CD4-positive, alpha-beta memory T cell (primary cell): ENCODE measurements around the gene IL17D. TPM values are rescaled to one million over a fixed set of nuclear protein-coding genes. Genes with fewer than 3 reads are reported as not detected.
A peak's percentile ranks its signal among the peaks of the same experiment; 100 is the strongest.
"Not testable (repeated sequence)": the region's sequence is repeated elsewhere in the genome, so short reads cannot be mapped to it uniquely, and the experiment has no call there.

Experiments used
- CTCF ChIA-PET: fragments of 350-600 bp; sonication (Branson Sonifier 250); formaldehyde crosslinking; loops from one replicate; lab custom pipeline; 2021; ENCODE audit warnings: inconsistent platforms; ENCODE audit not compliant: partially characterized antibody; lab: Charles Lee
- POLR2A ChIA-PET: fragments of 350-600 bp; sonication (Branson Sonifier 250); formaldehyde crosslinking; loops from one replicate; lab custom pipeline; 2021; ENCODE audit not compliant: partially characterized antibody; lab: Charles Lee
- DNase-seq, 5 donors: peaks; one replicate each; pipeline versions ENCODE4 v3.0.0 to v3.0.0-alpha.2; 2020 to 2022; ENCODE audit warnings: mixed read lengths in 1 of 5
- H3K27ac ChIP-seq: one replicate; pipeline ENCODE4 v1.7.0; 2013; ENCODE audit warnings: low read depth, low read length
- H3K27me3 ChIP-seq: 2 replicates; pipeline ENCODE4 v1.7.0; 2013; ENCODE audit warnings: mild to moderate bottlenecking, low read length, moderate library complexity; ENCODE audit not compliant: insufficient read depth
- H3K36me3 ChIP-seq: 2 replicates; pipeline ENCODE4 v1.7.0; 2013; ENCODE audit warnings: mild to moderate bottlenecking, low read length, moderate library complexity; ENCODE audit not compliant: insufficient read depth
- H3K4me1 ChIP-seq: 2 replicates; pipeline ENCODE4 v1.7.0; 2013; ENCODE audit warnings: mild to moderate bottlenecking, low read length, moderate library complexity; ENCODE audit not compliant: insufficient read depth
- H3K4me3 ChIP-seq, 2 donors: one replicate each; pipeline ENCODE4 v1.7.0; 2013; ENCODE audit warnings: low read length in 2 of 2, mild to moderate bottlenecking in 1 of 2
- H3K9me3 ChIP-seq, 2 donors: one replicate each; pipeline ENCODE4 v1.7.0; 2013; ENCODE audit warnings: low read length in 2 of 2, control low read depth in 1 of 2; ENCODE audit not compliant: control insufficient read depth in 1 of 2
- H3K27ac Mint-ChIP-seq, 7 donors: one replicate each; pipeline ENCODE4 v1.8.0; 2020 to 2021; ENCODE audit warnings: mixed read lengths in 7 of 7, mild to moderate bottlenecking in 6 of 7, inconsistent platforms in 3 of 7, moderate library complexity in 3 of 7
- H3K27me3 Mint-ChIP-seq, 2 donors: one replicate each; pipeline ENCODE4 v1.8.0; 2020 to 2021; ENCODE audit warnings: mixed read lengths in 2 of 2
- H3K36me3 Mint-ChIP-seq, 2 donors: one replicate each; pipeline ENCODE4 v1.8.0; 2020 to 2021; ENCODE audit warnings: mixed read lengths in 2 of 2, inconsistent platforms in 1 of 2, mild to moderate bottlenecking in 1 of 2
- H3K4me1 Mint-ChIP-seq, 4 donors: one replicate each; pipeline ENCODE4 v1.8.0; 2020 to 2021; ENCODE audit warnings: mixed read lengths in 4 of 4, mild to moderate bottlenecking in 1 of 4
- H3K4me3 Mint-ChIP-seq, 8 donors: one replicate each; pipeline ENCODE4 v1.8.0; 2020 to 2021; ENCODE audit warnings: mixed read lengths in 8 of 8, mild to moderate bottlenecking in 7 of 8, moderate library complexity in 6 of 8, inconsistent platforms in 3 of 8
- H3K9me3 Mint-ChIP-seq, 8 donors: one replicate each; pipeline ENCODE4 v1.8.0; 2020 to 2021; ENCODE audit warnings: mixed read lengths in 8 of 8, mild to moderate bottlenecking in 5 of 8, inconsistent platforms in 3 of 8, moderate library complexity in 1 of 8
- intact Hi-C: fragments of 100-400 bp; cut with micrococcal nuclease; formaldehyde crosslinking; loops from one replicate; pipeline ENCODE4 v1.15.1; 2023
- polyA plus RNA-seq, 2 donors: library from polyadenylated mRNA; unstranded; fragments of 300-500 nt; fragmentation: Illumina TruSeq; gene quantifications; one replicate each; pipeline ENCODE4 v1.2.3, GENCODE V29; 2021
- total RNA-seq, 2 experiments: library from RNA; stranded (reverse); gene quantifications; one replicate each; pipeline ENCODE4 v1.2.3, GENCODE V29; 2021

The IL17D gene
- total and polyA plus RNA-seq, 4 experiments from 2014 or later = not detected

DNA sequence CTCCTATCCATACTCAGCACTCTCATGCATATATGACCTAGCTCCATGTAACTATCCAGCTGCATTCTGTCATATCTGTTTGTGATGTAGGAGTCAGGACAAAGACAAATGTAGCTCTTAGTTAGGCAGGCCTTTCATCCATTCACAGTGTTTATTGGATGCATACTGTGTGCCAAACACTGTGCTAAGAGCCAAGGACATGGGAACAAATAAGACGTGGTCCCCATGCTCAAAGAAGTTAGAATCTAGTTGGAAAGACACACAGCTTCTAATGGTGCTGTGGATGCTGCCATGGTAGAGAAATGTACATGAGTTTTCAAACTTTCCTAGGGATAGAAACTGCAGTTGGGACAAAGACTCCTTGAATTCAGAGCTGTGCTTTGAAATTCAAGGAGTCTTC is 31.7 kb upstream of the IL17D start:
- DNase-seq = no peak
- H3K27ac Mint-ChIP-seq = no peak overlapping the region
- H3K4me1 Mint-ChIP-seq = no peaks in the 10 kb centered on the region
- H3K4me3 Mint-ChIP-seq = no peak overlapping the region
- Histone ChIP-seq H3K4me1 (no peaks in the 10 kb centered on the region), H3K27ac (no peak overlapping the region), H3K9me3 (no peaks in the 10 kb centered on the region), H3K27me3 (no peaks in the 10 kb centered on the region), H3K36me3 (no peaks in the 10 kb centered on the region), H3K4me3 (no peak overlapping the region)
- H3K9me3 Mint-ChIP-seq = no peaks in the 10 kb centered on the region
- peaks cover 28 to 44% of the 10 kb centered on the region in 2 donors for H3K36me3 Mint-ChIP-seq
- POLR2A ChIA-PET = no interaction called here
- H3K27me3 Mint-ChIP-seq = no peaks in the 10 kb centered on the region
- intact Hi-C loops = no loop called here
- CTCF ChIA-PET = no interaction called here

DNA sequence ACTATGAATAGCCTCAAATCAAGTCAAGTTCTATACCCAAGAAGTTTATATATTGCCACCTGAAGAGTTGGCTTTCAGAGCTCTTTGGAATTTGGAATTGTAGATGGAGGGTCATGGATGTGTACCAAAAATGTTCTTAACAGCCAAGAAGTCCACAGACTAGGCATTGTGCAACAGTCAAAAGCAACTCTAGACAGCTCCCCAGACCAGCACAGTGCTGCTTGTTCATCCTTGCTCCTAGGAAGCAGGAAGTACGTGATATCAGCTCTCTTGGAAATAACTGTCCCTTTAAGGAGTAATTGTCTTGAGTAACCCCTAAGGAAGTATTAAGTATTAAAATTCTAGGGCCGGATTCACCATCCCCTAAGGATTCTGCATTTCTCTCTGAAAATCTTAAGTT is 30.7 kb upstream of the IL17D start:
- H3K27ac Mint-ChIP-seq = peak overlapping the region in 1 of 7 donors; percentile 4
- no peaks in the 10 kb centered on the region for H3K4me1 ChIP-seq
- no peaks in the 10 kb centered on the region for H3K27me3 Mint-ChIP-seq
- no peaks in the 10 kb centered on the region for H3K36me3 ChIP-seq
- H3K4me1 Mint-ChIP-seq = no peaks in the 10 kb centered on the region
- CTCF ChIA-PET = no interaction called here
- no peak overlapping the region for H3K4me3 Mint-ChIP-seq
- intact Hi-C loops = no loop called here
- H3K9me3 ChIP-seq = no peaks in the 10 kb centered on the region
- H3K27me3 ChIP-seq = no peaks in the 10 kb centered on the region
- H3K36me3 Mint-ChIP-seq = peaks cover 28 to 47% of the 10 kb centered on the region in 2 donors
- no peaks in the 10 kb centered on the region for H3K9me3 Mint-ChIP-seq
- H3K27ac ChIP-seq = no peak overlapping the region
- H3K4me3 ChIP-seq = no peak overlapping the region
- POLR2A ChIA-PET = no interaction called here
- DNase-seq = no peak

DNA sequence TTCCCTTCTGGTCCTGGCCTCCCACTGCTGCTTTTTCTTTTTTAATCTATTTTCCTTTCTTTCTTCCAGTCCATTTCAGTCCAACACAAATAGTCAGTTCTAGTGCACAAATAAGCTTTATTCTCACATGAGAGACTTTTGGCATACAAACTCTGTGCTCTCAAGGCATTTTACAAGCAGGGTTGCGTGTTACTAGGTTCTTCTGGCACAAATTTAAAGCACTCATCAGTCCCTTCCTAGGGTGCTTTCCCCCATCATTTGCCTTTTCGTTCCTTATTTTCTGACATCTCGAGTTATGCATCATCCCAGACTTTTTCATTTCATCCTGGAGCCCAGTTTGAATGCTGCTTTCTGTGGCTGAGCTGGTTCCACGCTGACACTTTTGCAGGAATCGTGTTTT is 29.8 kb upstream of the IL17D start:
- no peak for DNase-seq
- Mint-ChIP-seq H3K9me3 (no peaks in the 10 kb centered on the region), H3K4me1 (no peaks in the 10 kb centered on the region), H3K36me3 (peaks cover 28 to 47% of the 10 kb centered on the region in 2 donors), H3K4me3 (no peak overlapping the region), H3K27ac (no peak overlapping the region), H3K27me3 (no peaks in the 10 kb centered on the region)
- Histone ChIP-seq H3K36me3 (no peaks in the 10 kb centered on the region), H3K4me1 (no peaks in the 10 kb centered on the region), H3K9me3 (no peaks in the 10 kb centered on the region), H3K27ac (no peak overlapping the region), H3K4me3 (no peak overlapping the region), H3K27me3 (no peaks in the 10 kb centered on the region)
- intact Hi-C loops = no loop called here
- ChIA-PET CTCF (interaction anchor here (0.8 kb wide), 1 partner anchor 54 kb away, joined by 3 read pairs; no protein-coding TSS in a partner anchor), POLR2A (interaction anchor here (0.5 kb wide), 1 partner anchor 1771 kb away, joined by 3 read pairs; no protein-coding TSS in a partner anchor)

DNA sequence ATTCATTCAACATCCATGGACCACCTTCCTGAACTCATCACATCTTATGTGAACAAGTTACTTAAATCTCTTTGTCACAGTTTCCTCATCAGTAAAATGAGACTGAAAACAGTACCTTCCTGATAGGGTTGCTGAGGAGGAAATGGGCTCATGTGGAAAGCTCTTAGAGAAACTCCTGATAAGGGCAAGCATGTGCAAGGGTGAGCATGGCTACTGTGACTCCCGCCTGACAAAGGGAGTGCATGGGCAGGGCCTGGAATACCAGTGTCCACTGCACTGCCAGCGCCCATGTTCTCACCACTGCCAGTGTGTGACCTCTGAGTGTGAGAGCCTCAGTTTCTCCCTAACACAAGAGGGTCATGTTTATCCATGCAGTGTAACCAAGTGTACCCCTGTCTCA is 27.3 kb upstream of the IL17D start:
- intact Hi-C loops = no loop called here
- DNase-seq = no peak
- Mint-ChIP-seq H3K9me3 (no peaks in the 10 kb centered on the region), H3K4me3 (no peak overlapping the region), H3K27ac (no peak overlapping the region), H3K4me1 (no peaks in the 10 kb centered on the region), H3K27me3 (no peaks in the 10 kb centered on the region), H3K36me3 (peaks cover 27 to 45% of the 10 kb centered on the region in 2 donors)
- H3K4me1 ChIP-seq = no peaks in the 10 kb centered on the region
- H3K27me3 ChIP-seq = no peaks in the 10 kb centered on the region
- no peak overlapping the region for H3K4me3 ChIP-seq
- no peaks in the 10 kb centered on the region for H3K9me3 ChIP-seq
- ChIA-PET POLR2A (no interaction called here), CTCF (no interaction called here)
- H3K27ac ChIP-seq = no peak overlapping the region
- no peaks in the 10 kb centered on the region for H3K36me3 ChIP-seq

DNA sequence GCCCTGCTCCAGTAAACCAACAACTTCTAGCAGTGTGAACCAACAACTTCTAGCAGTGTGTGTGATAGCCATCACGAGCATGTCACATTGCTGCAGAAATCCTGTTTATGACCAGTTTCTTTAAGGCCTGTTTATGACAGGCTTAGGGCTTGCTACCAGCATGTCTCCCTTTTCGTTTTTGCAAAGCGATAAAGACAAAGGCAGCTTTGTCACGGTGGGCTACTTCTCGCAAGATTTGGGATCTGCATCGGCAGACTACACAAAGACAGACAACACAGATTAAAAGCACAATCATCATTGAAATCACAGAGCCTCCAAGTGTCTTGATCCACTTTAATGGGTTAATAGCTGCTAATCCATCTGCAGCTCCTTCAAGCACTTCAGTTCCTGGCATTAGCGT is 24.9 kb upstream of the IL17D start:
- H3K9me3 ChIP-seq, H3K4me3 ChIP-seq, POLR2A ChIA-PET, H3K4me1 Mint-ChIP-seq, H3K4me3 Mint-ChIP-seq, H3K27me3 ChIP-seq, H3K27me3 Mint-ChIP-seq, DNase-seq, H3K4me1 ChIP-seq, H3K9me3 Mint-ChIP-seq, H3K27ac Mint-ChIP-seq, H3K36me3 ChIP-seq, intact Hi-C loops, H3K27ac ChIP-seq: not testable (repeated sequence)
- CTCF ChIA-PET = interaction anchor here (1.4 kb wide), 1 partner anchor 247 kb away, joined by 3 read pairs; no protein-coding TSS in a partner anchor
- H3K36me3 Mint-ChIP-seq = peaks cover 18 to 25% of the 10 kb centered on the region in 2 donors

DNA sequence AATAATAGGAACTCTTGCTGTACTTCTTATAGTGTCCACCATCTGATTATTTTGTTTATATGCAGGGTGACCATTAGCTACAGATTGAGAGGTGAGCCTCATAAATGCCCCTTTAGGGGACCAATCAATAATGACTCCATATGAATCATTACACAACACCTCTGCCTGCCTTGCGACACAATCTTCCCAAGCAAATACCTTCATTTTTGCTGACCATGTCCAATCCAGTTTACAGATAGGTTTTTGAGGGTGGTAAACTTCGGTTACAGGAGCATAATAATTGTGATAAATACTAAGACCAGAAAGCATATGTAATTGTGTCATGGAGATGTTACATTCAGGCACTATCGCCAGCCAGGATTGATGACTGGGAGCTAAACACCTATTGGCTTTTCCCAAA is 23.6 kb upstream of the IL17D start:
- CTCF ChIA-PET = interaction anchor here (0.6 kb wide), 1 partner anchor 116 kb away, joined by 3 read pairs; no protein-coding TSS in a partner anchor
- intact Hi-C loops = no loop called here

DNA sequence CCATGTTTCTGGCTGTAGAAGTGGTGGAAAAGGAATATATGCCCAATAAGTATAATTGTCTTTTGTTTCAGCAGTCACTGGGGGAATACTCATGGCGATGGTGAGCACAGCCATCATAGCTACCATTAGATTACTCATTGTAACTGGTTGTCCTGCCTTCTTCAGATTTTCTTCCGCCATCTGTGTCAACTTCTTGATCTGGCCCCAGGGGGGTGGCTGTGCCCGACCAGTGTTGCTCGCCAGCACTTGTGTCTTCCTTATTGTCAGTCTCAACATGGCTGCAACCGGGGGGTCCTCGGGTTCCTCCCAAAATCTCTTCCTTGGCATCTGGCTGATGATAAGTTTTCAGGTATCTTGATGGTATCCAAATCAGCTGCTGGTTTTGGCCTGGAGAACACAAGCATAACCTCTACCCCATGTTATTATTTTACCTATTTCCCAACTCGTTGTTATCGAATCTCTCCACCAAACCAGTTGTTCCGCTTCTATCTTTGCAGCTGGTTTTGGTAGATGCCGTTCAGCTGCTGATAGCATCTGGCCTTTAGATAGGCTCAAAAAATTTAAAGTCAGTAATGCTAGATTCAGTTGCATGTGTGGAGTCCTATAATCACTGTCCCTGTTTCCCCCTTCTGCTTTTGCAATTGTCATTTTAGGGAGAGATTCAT is 23.0 kb upstream of the IL17D start:
- CTCF ChIA-PET = interaction anchor here (0.6 kb wide), 1 partner anchor 116 kb away, joined by 3 read pairs; no protein-coding TSS in a partner anchor

More for the DNA sequence above, 23.6 kb upstream of the IL17D start:
- Mint-ChIP-seq H3K27me3 (no peaks in the 10 kb centered on the region), H3K4me1 (no peaks in the 10 kb centered on the region), H3K4me3 (no peak overlapping the region), H3K9me3 (no peaks in the 10 kb centered on the region), H3K36me3 (peaks cover 12 to 24% of the 10 kb centered on the region in 2 donors), H3K27ac (no peak overlapping the region)
- no peaks in the 10 kb centered on the region for H3K36me3 ChIP-seq
- no peaks in the 10 kb centered on the region for H3K27me3 ChIP-seq
- no peaks in the 10 kb centered on the region for H3K4me1 ChIP-seq
- POLR2A ChIA-PET = no interaction called here
- DNase-seq = no peak
- no peaks in the 10 kb centered on the region for H3K9me3 ChIP-seq
- H3K4me3 ChIP-seq = no peak overlapping the region
- no peak overlapping the region for H3K27ac ChIP-seq

More for the DNA sequence above, 23.0 kb upstream of the IL17D start:
- Histone ChIP-seq H3K4me3 (no peak overlapping the region), H3K27ac (no peak overlapping the region), H3K4me1 (no peaks in the 10 kb centered on the region), H3K36me3 (no peaks in the 10 kb centered on the region), H3K27me3 (no peaks in the 10 kb centered on the region), H3K9me3 (no peaks in the 10 kb centered on the region)
- Mint-ChIP-seq H3K36me3 (peaks cover 10 to 23% of the 10 kb centered on the region in 2 donors), H3K4me1 (no peaks in the 10 kb centered on the region), H3K27ac (no peak overlapping the region), H3K4me3 (no peak overlapping the region), H3K27me3 (no peaks in the 10 kb centered on the region), H3K9me3 (no peaks in the 10 kb centered on the region)
- DNase-seq = no peak
- intact Hi-C loops = no loop called here
- POLR2A ChIA-PET = no interaction called here
